OCI-LY3 (cell line): ENCODE results near the gene SLC24A4.

Source experiments
- H2AFZ ChIP-seq: fragments of 200-600, 300-600 bp; shearing (Covaris generic); 2 replicates; pipeline ENCODE4 v1.6.0; 2014; ENCODE audit warnings: antibody characterized with exemption, low read depth, low read length
- H3K27ac ChIP-seq: fragments of 200-600, 300-600 bp; sonication (generic); 2 replicates; pipeline ENCODE4 v1.5.1; 2014; ENCODE audit warnings: mild to moderate bottlenecking, low read length, moderate library complexity, mixed read lengths
- H3K27me3 ChIP-seq: fragments of 200-600, 300-600 bp; sonication (generic); 2 replicates; pipeline ENCODE4 v1.6.1; 2014; ENCODE audit warnings: low read depth, low read length, mixed read lengths
- H3K36me3 ChIP-seq: fragments of 200-600, 300-600 bp; sonication (generic); replicated peaks from 2 replicates; pipeline ENCODE3; 2014; ENCODE audit warnings: low read depth, low read length, mixed read lengths
- H3K4me1 ChIP-seq: fragments of 300-600, 200-600 bp; sonication (generic); 2 replicates; pipeline ENCODE4 v1.6.1; 2014; ENCODE audit warnings: low read length, mixed read lengths
- H3K4me2 ChIP-seq: fragments of 200-600, 300-600 bp; sonication (generic); 2 replicates; pipeline ENCODE4 v1.6.1; 2014; ENCODE audit warnings: low read length, mixed read lengths
- H3K4me3 ChIP-seq: fragments of 300-600, 200-600 bp; sonication (generic); 2 replicates; pipeline ENCODE4 v1.5.1; 2014; ENCODE audit warnings: antibody characterized with exemption, mild to moderate bottlenecking, low read length, moderate library complexity
- H3K79me2 ChIP-seq: fragments of 300-600, 200-600 bp; shearing (Covaris generic); 2 replicates; pipeline ENCODE4 v1.6.1; 2014; ENCODE audit warnings: mild to moderate bottlenecking, low read length, mixed read lengths
- H3K9ac ChIP-seq: fragments of 300-600, 200-600 bp; shearing (Covaris generic); 2 replicates; pipeline ENCODE4 v1.6.0; 2014; ENCODE audit warnings: mild to moderate bottlenecking, low read length, moderate library complexity
- H3K9me3 ChIP-seq: fragments of 200-600, 300-600 bp; shearing (Covaris generic); 2 replicates; pipeline ENCODE4 v1.6.1; 2014; ENCODE audit warnings: low read length, mixed read lengths; ENCODE audit not compliant: insufficient read depth
- H4K20me1 ChIP-seq: fragments of 200-600, 300-600 bp; sonication (generic); 2 replicates; pipeline ENCODE4 v1.6.1; 2016; ENCODE audit warnings: low read length, mixed read lengths; ENCODE audit not compliant: insufficient read depth
- EZH2phosphoT487 ChIP-seq: fragments of 200-600 bp; shearing (Covaris generic); IDR thresholded peaks from 2 replicates; pipeline ENCODE4 v1.6.1; 2018; ENCODE audit warnings: antibody characterized with exemption, mixed run types, low read depth
- TF ChIP-seq, protein P1 (sequence below): fragments of 200-600, 300-600 bp; sonication (generic); IDR thresholded peaks from 2 replicates; pipeline ENCODE4 v1.5.1; 2014; ENCODE audit warnings: antibody characterized with exemption, low read length, low read depth

Gene SLC24A4

DNA sequence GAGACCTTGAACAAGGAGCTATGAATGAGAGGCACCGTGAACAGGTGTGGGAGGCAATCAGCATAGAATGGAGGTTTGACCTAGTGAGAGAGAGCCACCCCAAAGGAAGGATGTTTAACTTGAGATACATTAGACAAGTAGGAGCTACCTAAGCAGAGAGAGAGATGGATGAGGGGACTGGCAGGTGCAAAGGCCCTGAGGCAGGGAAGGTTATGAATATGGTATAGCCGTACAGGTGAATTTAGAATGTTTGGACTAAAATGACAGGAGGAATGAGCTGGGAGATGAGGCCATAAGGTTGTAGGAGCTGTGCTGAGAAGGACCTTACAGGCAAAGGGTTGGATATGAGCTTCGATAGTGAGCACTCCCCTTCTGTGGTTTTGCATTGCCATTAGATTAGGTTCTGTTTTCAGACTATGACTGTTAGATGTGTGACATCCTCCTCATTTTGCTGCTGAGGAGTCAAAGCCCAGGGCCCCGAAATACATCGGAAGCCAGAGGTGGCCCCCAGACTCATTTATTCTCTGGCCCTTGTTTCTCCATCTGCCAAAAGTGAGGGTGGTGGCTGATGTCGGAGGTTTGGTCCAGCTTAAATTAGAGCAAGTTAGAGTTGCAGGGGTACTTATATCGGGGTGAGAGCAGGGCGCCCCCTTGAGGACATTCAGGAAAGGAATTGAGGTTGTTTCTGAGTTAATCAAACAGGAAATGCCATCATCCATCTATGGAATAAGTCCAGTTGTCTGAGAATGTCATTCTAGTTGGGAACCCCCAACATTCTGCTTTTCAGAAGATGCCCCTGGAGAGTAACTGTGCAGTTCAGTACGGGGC lies 29.4 kb downstream of the SLC24A4 start:
- Histone ChIP-seq H3K4me3 (no peak overlapping the region), H4K20me1 (no peaks in the 10 kb centered on the region), H2AFZ (no peak overlapping the region), H3K79me2 (no peaks in the 10 kb centered on the region), H3K9me3 (no peaks in the 10 kb centered on the region), H3K27me3 (no peaks in the 10 kb centered on the region), H3K36me3 (no peaks in the 10 kb centered on the region), H3K27ac (no peak overlapping the region), H3K4me1 (peaks cover 42% of the 10 kb centered on the region), H3K9ac (no peak overlapping the region), H3K4me2 (no peak overlapping the region)
- TF ChIP-seq EZH2phosphoT487, result no peak
- TF ChIP-seq, protein P1, sequence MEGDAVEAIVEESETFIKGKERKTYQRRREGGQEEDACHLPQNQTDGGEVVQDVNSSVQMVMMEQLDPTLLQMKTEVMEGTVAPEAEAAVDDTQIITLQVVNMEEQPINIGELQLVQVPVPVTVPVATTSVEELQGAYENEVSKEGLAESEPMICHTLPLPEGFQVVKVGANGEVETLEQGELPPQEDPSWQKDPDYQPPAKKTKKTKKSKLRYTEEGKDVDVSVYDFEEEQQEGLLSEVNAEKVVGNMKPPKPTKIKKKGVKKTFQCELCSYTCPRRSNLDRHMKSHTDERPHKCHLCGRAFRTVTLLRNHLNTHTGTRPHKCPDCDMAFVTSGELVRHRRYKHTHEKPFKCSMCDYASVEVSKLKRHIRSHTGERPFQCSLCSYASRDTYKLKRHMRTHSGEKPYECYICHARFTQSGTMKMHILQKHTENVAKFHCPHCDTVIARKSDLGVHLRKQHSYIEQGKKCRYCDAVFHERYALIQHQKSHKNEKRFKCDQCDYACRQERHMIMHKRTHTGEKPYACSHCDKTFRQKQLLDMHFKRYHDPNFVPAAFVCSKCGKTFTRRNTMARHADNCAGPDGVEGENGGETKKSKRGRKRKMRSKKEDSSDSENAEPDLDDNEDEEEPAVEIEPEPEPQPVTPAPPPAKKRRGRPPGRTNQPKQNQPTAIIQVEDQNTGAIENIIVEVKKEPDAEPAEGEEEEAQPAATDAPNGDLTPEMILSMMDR, result peak; percentile 74

DNA sequence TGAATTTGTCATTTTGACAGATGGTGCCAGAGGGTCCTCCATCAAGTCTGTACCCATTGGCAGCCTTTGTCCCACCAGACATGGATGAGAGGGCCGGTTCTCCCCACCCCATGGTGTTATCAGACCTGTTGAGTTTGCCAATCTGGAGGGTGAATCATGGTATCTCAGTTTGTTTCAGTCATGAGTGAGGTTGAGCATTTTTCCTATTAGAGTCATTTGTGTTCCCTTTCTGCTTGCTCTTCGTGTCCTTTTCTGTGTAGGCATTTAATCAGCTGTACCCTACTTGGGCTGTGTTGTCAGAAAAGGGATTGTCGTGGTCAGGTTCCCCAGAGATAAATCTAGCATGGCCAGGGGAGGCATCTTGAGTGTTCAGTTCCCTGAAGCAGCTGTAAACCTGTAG lies 30.5 kb downstream of the SLC24A4 start:
- no peaks in the 10 kb centered on the region for H3K27me3 ChIP-seq
- no peaks in the 10 kb centered on the region for H4K20me1 ChIP-seq
- no peak overlapping the region for H3K9ac ChIP-seq
- H3K27ac ChIP-seq, result no peak overlapping the region
- no peaks in the 10 kb centered on the region for H3K9me3 ChIP-seq
- H3K36me3 ChIP-seq, result no peaks in the 10 kb centered on the region
- no peak overlapping the region for H3K4me3 ChIP-seq
- TF ChIP-seq EZH2phosphoT487, result no peak
- peaks cover 45% of the 10 kb centered on the region for H3K4me1 ChIP-seq
- H2AFZ ChIP-seq, result no peak overlapping the region
- H3K4me2 ChIP-seq, result no peak overlapping the region
- H3K79me2 ChIP-seq, result no peaks in the 10 kb centered on the region

DNA sequence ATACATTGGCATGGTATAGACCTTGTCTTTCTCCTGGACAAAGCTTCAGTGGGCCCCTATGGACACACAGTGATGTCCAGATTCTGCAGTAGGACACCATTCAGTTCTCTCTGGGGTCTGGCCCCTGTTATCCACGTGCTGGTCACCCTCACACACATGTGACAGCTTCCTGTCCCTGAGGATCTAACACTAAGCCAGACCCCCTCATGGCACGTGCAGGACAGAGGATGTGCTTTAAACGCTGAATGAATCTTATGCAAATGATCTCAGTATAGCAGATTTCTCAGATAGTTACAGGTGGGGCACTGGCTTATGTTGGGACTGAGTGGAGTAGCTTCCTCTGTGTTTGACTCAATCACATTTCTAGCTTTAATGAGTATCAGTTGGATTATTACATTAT lies 33.7 kb downstream of the SLC24A4 start:
- TF ChIP-seq, protein P1, result no peak
- TF ChIP-seq EZH2phosphoT487, result no peak
- peak overlapping the region; percentile 20; the same call in 1 of the 2 replicates for H3K9ac ChIP-seq
- H4K20me1 ChIP-seq, result no peaks in the 10 kb centered on the region
- no peak overlapping the region for H3K4me3 ChIP-seq
- H2AFZ ChIP-seq, result peak overlapping the region; percentile 71; the same call in 1 of the 2 replicates
- peak overlapping the region; percentile 57 for H3K27ac ChIP-seq
- peak overlapping the region; percentile 48 for H3K4me2 ChIP-seq
- no peaks in the 10 kb centered on the region for H3K36me3 ChIP-seq
- peaks cover 60% of the 10 kb centered on the region for H3K4me1 ChIP-seq
- no peaks in the 10 kb centered on the region for H3K27me3 ChIP-seq
- no peaks in the 10 kb centered on the region for H3K79me2 ChIP-seq
- no peaks in the 10 kb centered on the region for H3K9me3 ChIP-seq

DNA sequence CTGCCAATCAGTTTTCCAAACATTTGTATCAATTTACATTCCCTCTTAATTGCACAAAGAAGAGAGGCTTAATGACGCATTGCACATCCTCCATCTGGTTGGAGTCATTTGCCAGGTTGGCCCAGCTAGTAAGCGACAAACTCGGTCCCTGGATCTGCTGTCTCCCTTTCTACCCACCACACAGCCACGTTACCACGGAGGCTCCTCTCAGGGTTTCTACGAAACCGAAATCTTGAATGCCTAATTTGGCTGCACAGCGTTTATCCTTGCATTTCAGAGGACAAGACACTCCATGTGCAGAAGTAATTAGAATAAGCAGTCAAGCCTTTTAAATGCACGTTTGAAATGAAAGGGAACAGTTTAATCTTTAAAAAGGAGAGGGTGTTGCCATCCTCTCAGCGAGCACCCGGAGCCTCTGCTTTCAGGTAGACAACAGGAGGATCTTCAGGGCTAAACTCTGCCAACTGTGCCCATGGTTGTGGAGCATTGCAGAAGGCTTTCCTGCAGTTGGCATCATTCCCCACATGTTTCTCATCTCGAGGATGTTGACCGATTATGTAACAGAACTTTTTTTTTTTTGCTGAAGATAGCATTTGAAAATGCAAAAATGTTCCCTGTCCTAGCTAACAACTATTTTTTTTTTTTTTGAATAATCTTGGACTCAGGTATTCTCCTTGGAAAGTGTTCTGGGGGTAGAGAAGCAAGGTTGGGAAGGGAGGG lies 37.8 kb downstream of the SLC24A4 start:
- Histone ChIP-seq H3K79me2 (no peaks in the 10 kb centered on the region), H3K4me2 (peak overlapping the region; percentile 56), H2AFZ (peak overlapping the region; percentile 48), H3K27me3 (no peaks in the 10 kb centered on the region), H3K27ac (peak overlapping the region; percentile 31; the same call in 1 of the 2 replicates), H3K4me3 (peak overlapping the region; percentile 66), H4K20me1 (no peaks in the 10 kb centered on the region), H3K9me3 (no peaks in the 10 kb centered on the region), H3K36me3 (no peaks in the 10 kb centered on the region), H3K4me1 (peaks cover 41% of the 10 kb centered on the region), H3K9ac (peak overlapping the region; percentile 28; the same call in 1 of the 2 replicates)
- TF ChIP-seq, protein P1, result no peak
- TF ChIP-seq EZH2phosphoT487, result no peak
